ENCODE data around the gene KATNB1.
"Not testable (repeated sequence)": the region's sequence is repeated elsewhere in the genome, so short reads cannot be mapped to it uniquely, and the experiment has no call there.

KATNB1 gene

DNA sequence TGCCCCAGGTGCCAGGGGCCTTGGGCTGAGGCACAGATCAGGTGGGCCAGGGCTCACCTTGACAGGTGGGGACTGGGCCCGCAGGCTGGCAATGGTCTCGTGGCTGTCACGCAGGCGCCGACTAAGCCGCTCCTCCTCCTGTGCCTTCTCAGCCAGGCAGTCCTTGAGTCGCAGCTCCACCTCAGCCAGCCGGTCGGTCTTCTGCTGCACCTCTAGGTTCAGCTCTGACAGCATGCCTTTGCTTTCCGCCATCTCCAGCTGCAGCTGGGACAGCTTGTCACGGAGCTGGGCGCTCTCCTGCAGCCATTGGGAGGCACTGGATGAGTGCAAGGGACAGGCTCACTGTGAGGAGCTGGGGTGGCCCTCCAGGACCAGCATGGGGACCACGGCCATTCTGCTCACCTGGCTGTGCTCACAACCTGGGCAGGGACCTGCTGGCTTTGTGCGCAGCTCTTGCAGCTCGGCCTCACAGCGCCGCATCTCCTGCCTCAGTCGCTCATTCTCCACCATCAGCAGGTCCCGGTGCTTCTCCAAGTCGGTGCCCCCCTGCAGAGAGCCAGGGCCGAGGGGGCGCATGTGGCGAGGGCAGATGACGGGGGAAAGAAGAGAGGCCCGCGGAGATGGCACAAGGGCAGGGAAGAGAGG lies 35.7 kb downstream of the KATNB1 start:
- no peak for DNase-seq (ENCODE audit: low spot score)

- no peak for DNase-seq (ENCODE audit: low spot score)
Measured at GRCh38 chr16:57773019-57773418, 37.4 kb downstream of the KATNB1 start.

DNA sequence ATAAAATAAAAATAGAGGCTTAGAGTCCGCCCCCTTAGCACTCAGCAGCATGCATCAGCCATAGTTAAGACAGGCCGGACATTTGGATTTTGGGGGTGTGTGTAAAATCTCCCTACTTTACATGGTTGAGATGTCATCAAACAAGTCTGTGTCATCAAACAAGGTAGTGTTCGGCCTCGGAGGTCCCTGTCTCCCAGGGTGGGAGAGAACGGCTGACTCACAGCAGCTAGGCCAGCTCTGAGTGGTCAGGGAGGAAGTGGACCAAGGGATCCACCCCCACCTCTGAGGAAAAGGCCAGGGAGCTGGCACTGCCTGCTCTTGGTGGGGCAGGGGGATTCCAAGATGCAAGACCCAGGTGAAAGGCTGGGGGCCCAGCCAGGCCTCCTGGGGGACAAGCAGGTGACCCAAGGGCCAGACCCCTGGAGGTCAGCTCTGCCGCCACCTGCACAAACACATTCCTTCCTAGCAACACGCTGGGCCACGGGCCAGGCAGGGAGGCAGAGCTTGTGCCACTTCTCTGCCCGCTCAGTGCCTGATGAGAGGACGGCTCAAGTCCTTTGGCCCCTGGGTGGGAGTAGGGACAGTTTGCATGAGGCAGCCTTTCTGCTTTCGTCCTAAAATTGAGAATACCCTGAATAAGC lies 38.2 kb downstream of the KATNB1 start:
- DNase-seq (ENCODE audit: low spot score): peak; percentile 81

GRCh38 chr16:57774705-57775285 lies 39.2 kb downstream of the KATNB1 start:
- DNase-seq (ENCODE audit: low spot score): no peak

- no peak for DNase-seq (ENCODE audit: low spot score)
Measured at GRCh38 chr16:57775661-57776469, 40.3 kb downstream of the KATNB1 start.

GRCh38 chr16:57778658-57779057 lies 43.1 kb downstream of the KATNB1 start:
- no peak for DNase-seq (ENCODE audit: low spot score)

DNA sequence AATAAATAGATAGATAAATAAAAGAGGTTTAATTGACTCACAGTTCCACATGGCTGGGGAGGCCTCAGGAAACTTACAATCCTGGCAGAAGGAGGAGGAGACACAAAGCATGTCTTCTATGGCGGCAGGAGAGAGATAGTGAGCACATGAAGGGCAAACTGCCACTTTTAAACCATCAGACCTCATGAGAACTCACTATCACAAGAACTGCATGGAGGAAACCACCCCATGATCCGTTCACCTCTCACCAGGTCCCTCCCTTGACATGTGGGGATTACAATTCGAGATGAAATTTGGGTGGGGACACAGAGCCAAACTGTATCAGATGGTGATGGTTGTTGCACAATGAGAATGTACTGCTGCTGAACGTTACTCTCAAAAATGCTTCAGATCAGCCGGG lies 44.3 kb downstream of the KATNB1 start:
- DNase-seq (ENCODE audit: low spot score): not testable (repeated sequence)

DNA sequence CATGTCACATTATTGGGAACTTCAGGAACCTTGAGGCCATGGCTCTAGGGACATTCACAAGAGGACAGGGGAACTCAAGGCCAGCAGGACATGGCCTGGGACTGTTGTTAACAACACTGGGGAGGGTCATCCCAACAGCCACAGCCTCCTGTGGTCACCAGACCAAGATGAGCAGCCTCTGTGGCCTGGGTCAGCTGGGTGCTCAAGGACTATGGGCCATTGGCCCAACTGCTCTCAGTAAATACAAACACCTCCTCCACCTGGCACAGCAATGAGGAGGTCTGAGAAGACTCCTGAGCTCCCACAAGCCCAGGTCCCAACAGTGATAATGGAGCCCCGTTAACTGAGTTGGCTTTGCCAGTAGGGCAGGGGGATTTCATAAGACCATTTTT lies 45.8 kb downstream of the KATNB1 start:
- DNase-seq (ENCODE audit: low spot score): no peak

DNA sequence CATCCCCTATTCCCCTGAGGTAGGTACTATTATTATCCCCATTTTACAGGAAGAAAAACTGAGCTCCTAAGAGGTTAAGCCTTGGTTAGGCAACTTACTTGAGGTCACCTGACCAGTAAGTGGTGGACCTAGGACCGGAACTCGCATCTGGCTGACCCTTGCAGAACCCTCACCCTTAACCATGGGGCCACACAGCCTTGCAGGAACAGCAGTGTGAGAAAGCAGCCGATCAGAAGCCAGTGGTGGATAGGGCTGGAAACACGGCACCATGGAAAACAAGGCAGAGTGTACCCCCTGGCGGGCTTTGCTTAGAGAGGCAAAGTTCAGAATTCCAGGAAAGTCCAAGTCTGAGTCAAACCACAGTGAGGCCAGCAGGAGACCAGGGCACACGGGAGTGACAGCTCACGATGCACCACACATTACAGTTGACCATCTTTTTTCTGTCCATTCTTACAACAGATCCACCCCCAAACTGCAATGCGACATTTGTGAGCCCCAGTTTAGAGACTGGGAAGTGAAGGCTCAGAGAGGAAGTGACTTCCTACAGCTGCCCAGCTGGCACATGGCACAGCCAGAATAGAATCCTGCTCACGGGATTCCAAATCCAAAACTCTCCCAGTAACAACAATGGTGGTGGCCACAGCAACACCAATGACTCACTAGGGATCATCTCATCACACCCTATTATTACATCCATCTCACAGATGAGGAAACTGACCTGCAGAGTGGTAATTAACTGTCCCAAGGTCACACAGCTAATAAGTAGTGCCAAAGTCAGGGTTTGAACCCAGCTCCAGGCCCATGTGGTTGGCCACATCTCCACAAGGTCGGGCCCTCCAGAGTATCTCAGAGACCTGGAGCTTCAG lies 46.4 kb downstream of the KATNB1 start:
- DNase-seq (ENCODE audit: low spot score): peak; percentile 82

- not testable (repeated sequence) for DNase-seq (ENCODE audit: low spot score)
Measured at GRCh38 chr16:57782607-57783055, 47.1 kb downstream of the KATNB1 start.

DNA sequence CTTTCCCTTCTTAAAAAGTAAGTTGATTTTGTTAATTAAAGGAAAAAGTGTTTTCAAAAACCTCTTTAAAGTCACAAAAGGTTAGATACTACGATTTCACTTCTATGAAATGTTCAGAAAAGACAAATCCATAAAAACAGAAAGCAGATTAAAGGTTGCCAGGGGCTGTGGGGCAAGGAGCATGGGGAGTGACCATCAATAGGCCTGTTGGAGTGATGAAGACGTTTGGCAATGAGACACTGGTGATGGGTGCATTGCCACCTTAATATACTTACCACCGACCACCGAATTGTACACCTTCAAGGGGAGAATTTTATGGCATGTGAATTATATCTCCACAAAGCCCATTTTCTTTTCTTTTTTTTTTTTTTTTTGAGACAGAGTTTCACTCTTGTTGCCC lies 47.5 kb downstream of the KATNB1 start:
- DNase-seq (ENCODE audit: low spot score): no peak

DNA sequence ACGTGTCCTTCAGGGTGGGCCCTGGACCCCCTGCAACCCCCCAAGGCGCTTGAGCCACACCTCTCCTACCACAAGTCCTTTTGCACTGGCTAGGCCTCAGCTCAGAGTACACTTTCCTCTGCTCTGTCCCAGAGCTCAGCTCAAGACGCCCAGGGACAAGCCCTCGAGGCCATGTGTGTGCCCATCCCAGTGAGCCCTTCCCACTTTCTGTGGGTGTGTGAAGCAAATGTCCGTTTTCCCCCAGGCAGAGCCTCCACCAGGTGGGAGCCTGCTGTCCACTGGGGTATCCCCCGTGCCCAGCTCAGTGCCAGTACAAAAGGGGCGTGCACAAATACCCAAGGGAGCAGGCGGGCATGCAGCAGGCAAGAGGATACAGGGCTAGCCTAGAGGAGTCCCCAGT lies 48.3 kb downstream of the KATNB1 start:
- DNase-seq (ENCODE audit: low spot score): no peak

- no peak for DNase-seq (ENCODE audit: low spot score)
Measured at GRCh38 chr16:57784334-57784733, 48.8 kb downstream of the KATNB1 start.

DNA sequence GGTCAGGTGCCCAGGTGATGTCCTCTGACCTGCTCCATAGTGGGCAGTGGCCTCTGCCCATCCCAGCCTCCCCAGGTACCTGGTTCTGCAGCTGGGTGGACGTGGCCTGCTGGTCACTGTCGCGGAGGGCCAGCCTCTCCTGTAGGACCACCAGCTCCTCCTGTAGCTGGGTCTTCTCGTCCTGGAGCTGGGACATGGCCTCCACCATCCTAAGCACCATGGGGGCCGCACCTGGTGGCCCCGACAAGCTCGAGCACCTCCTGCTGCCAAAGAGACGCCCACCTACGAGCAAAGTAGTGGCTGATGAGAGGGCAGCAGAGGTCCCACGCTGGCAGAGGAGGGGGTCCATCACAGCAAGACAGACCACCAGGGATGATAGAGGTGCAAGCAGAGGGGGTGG lies 49.8 kb downstream of the KATNB1 start:
- DNase-seq (ENCODE audit: low spot score): no peak

- no peak for DNase-seq (ENCODE audit: low spot score)
Measured at GRCh38 chr16:57785924-57786323, 50.4 kb downstream of the KATNB1 start.

- no peak for DNase-seq (ENCODE audit: low spot score)
Measured at GRCh38 chr16:57786632-57787518, 51.3 kb downstream of the KATNB1 start.

DNA sequence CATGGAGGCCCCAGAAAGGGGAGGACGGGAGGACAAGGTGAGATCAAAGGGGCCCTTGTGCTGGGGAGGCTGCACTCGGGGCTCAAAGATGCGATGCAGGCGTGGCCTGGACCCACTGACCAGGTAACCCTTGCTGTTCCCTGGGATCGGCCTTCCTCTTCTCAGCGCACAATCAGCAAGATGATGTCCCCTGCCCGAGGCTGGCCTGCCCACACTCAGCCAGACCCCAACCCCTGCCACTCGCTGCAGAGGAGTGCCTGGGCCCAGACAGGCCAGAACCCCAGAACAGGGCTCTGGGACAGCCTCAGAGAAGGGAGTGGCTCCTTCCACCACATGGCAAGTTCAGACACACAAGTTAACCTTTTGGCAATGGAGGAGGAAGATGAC lies 51.9 kb downstream of the KATNB1 start:
- DNase-seq (ENCODE audit: low spot score): no peak

DNA sequence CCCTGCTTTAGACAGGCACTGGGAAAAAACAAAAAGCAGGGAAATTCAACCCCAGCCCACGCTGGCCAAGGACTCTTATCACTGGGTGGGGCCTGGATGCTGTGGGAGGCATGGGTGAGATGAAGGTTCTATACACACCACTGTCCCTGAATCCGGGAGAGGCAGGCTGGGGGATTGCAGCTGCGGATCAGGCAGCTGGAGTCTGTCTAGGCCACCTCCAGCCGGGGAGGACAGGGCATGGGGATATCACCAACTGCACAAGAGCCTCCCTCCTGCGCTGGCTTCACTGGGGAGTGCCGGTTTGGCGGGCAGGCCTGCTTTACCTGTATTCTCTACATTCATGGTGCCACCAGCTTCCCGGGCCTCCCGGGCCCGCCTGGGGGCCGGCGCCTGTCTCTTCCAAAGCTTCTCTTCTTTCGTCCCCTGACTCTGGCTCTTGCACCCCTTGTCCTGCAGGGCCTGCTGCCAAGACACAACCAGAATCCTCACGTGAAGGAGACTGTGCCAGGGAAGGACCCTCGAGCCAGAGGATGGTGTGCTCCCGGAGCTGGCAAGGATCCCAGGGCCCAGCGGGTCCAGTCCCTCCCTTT lies 52.8 kb downstream of the KATNB1 start:
- no peak for DNase-seq (ENCODE audit: low spot score)

- DNase-seq (ENCODE audit: low spot score): no peak
Measured at GRCh38 chr16:57788951-57789350, 53.4 kb downstream of the KATNB1 start.

DNA sequence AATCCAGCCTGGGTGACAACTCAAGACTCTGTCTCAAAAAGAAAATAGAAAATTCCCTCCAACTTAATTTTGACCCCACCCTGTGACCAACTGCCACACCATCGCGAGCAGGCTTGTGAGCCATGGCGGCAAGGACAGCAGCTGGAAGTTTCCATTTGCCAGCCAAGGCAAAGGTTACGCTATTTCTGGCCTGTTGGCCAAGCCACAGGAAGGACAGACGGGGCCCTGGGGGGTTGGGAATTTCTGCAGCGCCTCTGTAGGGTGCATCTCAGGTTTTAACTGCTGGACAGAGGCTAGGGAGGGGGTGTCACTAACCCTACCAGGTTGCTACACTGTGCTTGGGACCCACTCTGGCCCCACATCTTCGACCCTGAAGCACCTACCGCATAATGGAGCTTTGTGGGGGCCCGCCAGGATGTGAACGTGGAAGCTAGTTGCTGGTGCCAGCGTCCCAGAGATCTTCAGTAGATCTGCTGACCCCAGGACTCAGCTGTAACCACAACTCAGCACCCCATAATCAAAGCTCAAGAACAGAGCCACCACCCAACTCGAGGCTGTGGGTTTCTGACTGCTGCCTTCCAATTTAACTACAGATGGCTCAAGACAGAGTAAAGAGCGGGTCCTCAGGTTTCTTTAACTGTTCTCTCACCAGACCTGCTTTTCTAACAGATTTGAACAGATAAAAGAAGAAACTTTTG lies 55.8 kb downstream of the KATNB1 start:
- DNase-seq (ENCODE audit: low spot score): no peak

All from kidney tubule cell (primary cell).